Neural progenitor cell (in vitro differentiated cells): ENCODE data around the gene STAG1. TPM values are rescaled to one million over a fixed set of nuclear protein-coding genes. Genes with fewer than 3 reads are reported as not detected.

ENCODE experiments used
- DNase-seq: peaks from one replicate; pipeline ENCODE4 v3.0.0-alpha.2; 2016; ENCODE audit warnings: low spot score
- H2AFZ ChIP-seq: fragments of 200-600 bp; sonication (generic); replicated peaks from 2 replicates; pipeline ENCODE4 v1.6.1; 2016; ENCODE audit warnings: antibody characterized with exemption
- H3F3A ChIP-seq: fragments of 200-600 bp; sonication (generic); 2 replicates; pipeline ENCODE4 v1.6.1; 2016; ENCODE audit warnings: antibody characterized with exemption, low read depth
- H3K27ac ChIP-seq: fragments of 200-600 bp; sonication (generic); 2 replicates; pipeline ENCODE4 v1.5.1; 2016; ENCODE audit warnings: mild to moderate bottlenecking
- H3K27me3 ChIP-seq: fragments of 200-600 bp; sonication (generic); 2 replicates; pipeline ENCODE4 v1.6.1; 2016; ENCODE audit warnings: mild to moderate bottlenecking, moderate library complexity
- H3K36me3 ChIP-seq: fragments of 200-600 bp; sonication (generic); 2 replicates; pipeline ENCODE4 v1.5.1; 2016
- H3K4me1 ChIP-seq: fragments of 200-600 bp; sonication (generic); 2 replicates; pipeline ENCODE4 v1.6.1; 2016; ENCODE audit warnings: mixed run types
- H3K4me2 ChIP-seq: fragments of 200-600 bp; sonication (generic); 2 replicates; pipeline ENCODE4 v1.6.1; 2016
- H3K4me3 ChIP-seq: fragments of 200-600 bp; sonication (generic); 2 replicates; pipeline ENCODE4 v1.5.1; 2016
- H3K79me2 ChIP-seq: fragments of 200-600 bp; sonication (generic); 2 replicates; pipeline ENCODE4 v1.6.1; 2016; ENCODE audit warnings: low read depth
- H3K9ac ChIP-seq: fragments of 200-600 bp; sonication (generic); 2 replicates; pipeline ENCODE4 v1.6.1; 2016
- H3K9me3 ChIP-seq: fragments of 200-600 bp; sonication (generic); 2 replicates; pipeline ENCODE4 v1.5.1; 2016; ENCODE audit warnings: low read depth
- H4K20me1 ChIP-seq: fragments of 200-600 bp; sonication (generic); 2 replicates; pipeline ENCODE4 v1.6.1; 2016; ENCODE audit warnings: low read depth
- H3K27ac Mint-ChIP-seq: 3 replicates; pipeline ENCODE4 v1.8.0; 2021; ENCODE audit warnings: mixed read lengths
- H3K27me3 Mint-ChIP-seq: 2 replicates; pipeline ENCODE4 v1.8.0; 2022; ENCODE audit warnings: low read depth, mild to moderate bottlenecking, inconsistent platforms, moderate library complexity, mixed read lengths; ENCODE audit not compliant: insufficient read depth
- H3K36me3 Mint-ChIP-seq: 3 replicates; pipeline ENCODE4 v1.8.0; 2021; ENCODE audit warnings: mixed read lengths
- H3K4me1 Mint-ChIP-seq: 3 replicates; pipeline ENCODE4 v1.8.0; 2021; ENCODE audit warnings: mixed read lengths
- H3K4me3 Mint-ChIP-seq: 3 replicates; pipeline ENCODE4 v1.8.0; 2021; ENCODE audit warnings: mild to moderate bottlenecking, moderate library complexity, mixed read lengths
- H3K9me3 Mint-ChIP-seq: 3 replicates; pipeline ENCODE4 v1.8.0; 2020; ENCODE audit warnings: mixed read lengths
- EZH2 ChIP-seq: fragments of 200-600 bp; sonication (generic); IDR thresholded peaks from 2 replicates; pipeline ENCODE4 v1.6.1; 2017; ENCODE audit warnings: antibody characterized with exemption, mild to moderate bottlenecking, moderate library complexity
- EZH2phosphoT487 ChIP-seq: fragments of 200-600 bp; sonication (generic); IDR thresholded peaks from 2 replicates; pipeline ENCODE4 v1.6.1; 2017; ENCODE audit warnings: antibody characterized with exemption
- total RNA-seq: library from RNA; depleted of rRNA; stranded (reverse); fragments of >200 nt; gene quantifications from 2 replicates; pipeline ENCODE4 v1.2.3, GENCODE V29; 2015; ENCODE audit warnings: low replicate concordance
- TF ChIP-seq, protein P1 (sequence below): fragments of 200-600 bp; sonication (generic); IDR thresholded peaks from 2 replicates; pipeline ENCODE4 v1.5.1; 2017; ENCODE audit warnings: antibody characterized with exemption, mild to moderate bottlenecking

STAG1 gene
- total RNA-seq, 1 donor from 2014 or later, result 38.3 TPM

DNA sequence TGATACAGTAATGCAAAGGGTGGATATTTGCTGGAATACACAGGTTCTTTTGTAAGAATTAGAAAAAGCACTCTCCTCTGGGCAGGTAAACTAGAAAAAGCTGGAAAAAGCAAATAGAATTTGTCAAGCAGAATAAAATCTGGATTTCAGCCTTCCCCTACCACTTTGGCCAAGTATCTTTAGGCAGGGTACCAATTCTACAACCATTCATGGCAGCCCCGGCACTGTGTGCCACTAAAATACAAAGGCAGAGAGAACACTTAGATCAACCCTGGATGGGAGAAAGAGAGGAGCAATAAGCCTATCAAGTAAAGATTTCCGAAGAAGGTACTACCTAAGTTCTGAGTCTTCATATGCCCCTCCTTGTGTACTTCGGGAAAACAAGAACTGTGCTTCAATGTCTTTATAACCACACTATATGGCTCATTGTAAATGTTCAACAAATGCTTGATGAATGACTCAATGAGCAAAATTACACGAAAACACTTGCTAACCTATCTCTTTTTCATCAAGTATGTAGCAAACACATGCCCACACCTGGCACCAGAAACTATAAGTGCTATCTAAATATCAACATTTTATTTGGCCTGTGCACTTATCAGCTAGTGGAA, 20.8 kb downstream of the STAG1 start:
- H3K79me2 ChIP-seq, result peaks cover 99% of the 10 kb centered on the region
- no peak overlapping the region for H3K4me2 ChIP-seq
- Mint-ChIP-seq H3K4me3 (no peak overlapping the region), H3K27ac (no peak overlapping the region), H3K27me3 (no peaks in the 10 kb centered on the region), H3K4me1 (peaks cover 18% of the 10 kb centered on the region), H3K36me3 (peaks cover 9% of the 10 kb centered on the region), H3K9me3 (no peaks in the 10 kb centered on the region)
- H3K27me3 ChIP-seq, result no peaks in the 10 kb centered on the region
- no peak for DNase-seq
- TF ChIP-seq, protein P1, sequence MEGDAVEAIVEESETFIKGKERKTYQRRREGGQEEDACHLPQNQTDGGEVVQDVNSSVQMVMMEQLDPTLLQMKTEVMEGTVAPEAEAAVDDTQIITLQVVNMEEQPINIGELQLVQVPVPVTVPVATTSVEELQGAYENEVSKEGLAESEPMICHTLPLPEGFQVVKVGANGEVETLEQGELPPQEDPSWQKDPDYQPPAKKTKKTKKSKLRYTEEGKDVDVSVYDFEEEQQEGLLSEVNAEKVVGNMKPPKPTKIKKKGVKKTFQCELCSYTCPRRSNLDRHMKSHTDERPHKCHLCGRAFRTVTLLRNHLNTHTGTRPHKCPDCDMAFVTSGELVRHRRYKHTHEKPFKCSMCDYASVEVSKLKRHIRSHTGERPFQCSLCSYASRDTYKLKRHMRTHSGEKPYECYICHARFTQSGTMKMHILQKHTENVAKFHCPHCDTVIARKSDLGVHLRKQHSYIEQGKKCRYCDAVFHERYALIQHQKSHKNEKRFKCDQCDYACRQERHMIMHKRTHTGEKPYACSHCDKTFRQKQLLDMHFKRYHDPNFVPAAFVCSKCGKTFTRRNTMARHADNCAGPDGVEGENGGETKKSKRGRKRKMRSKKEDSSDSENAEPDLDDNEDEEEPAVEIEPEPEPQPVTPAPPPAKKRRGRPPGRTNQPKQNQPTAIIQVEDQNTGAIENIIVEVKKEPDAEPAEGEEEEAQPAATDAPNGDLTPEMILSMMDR, result no peak
- TF ChIP-seq EZH2phosphoT487, result no peak
- TF ChIP-seq EZH2, result no peak
- H3K36me3 ChIP-seq, result no peaks in the 10 kb centered on the region
- H3K4me3 ChIP-seq, result no peak overlapping the region
- no peaks in the 10 kb centered on the region for H3K9me3 ChIP-seq
- H3K4me1 ChIP-seq, result peaks cover 38% of the 10 kb centered on the region
- peaks cover 23% of the 10 kb centered on the region for H3F3A ChIP-seq
- no peak overlapping the region for H3K27ac ChIP-seq
- H2AFZ ChIP-seq, result no peak overlapping the region
- H4K20me1 ChIP-seq, result no peaks in the 10 kb centered on the region
- no peak overlapping the region for H3K9ac ChIP-seq

DNA sequence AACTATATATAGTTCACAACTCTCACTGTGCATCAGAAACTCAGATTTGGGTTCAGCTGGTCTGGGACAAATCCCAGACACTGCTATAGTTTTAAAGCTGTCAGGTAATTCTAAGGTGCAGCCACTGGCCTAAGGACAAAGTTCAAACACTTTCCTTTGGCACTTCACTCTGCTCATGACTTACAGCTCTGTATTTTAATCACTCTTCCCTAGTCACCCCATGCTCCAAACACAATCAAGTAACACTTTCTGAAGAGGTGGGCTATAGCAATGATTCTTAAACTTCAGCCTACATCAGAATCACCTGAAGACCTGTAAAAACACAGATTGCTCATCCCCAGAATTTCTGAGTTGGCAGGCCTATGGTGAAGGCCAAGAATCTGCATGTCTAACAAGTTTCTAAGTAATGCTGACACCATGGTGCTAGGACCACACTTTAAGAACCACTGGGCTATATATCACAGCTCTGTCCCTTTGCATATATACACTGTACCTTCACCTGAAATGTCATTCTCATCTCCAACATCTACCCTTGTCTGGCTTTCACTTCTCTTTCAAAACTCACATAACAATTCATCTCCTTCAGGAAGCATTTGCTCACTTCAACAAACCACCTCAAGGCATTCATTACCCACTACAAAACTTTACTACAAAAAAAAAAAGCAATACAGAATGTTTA, 21.4 kb downstream of the STAG1 start:
- no peak overlapping the region for H3K9ac ChIP-seq
- H3K4me3 Mint-ChIP-seq, result no peak overlapping the region
- no peaks in the 10 kb centered on the region for H3K36me3 ChIP-seq
- no peak for DNase-seq
- H3K4me1 Mint-ChIP-seq, result peaks cover 18% of the 10 kb centered on the region
- H3K4me2 ChIP-seq, result no peak overlapping the region
- peaks cover 17% of the 10 kb centered on the region for H3F3A ChIP-seq
- no peaks in the 10 kb centered on the region for H3K27me3 ChIP-seq
- peaks cover 2% of the 10 kb centered on the region for H4K20me1 ChIP-seq
- no peaks in the 10 kb centered on the region for H3K9me3 Mint-ChIP-seq
- no peaks in the 10 kb centered on the region for H3K9me3 ChIP-seq
- no peak overlapping the region for H2AFZ ChIP-seq
- TF ChIP-seq EZH2phosphoT487 (no peak), EZH2 (no peak)
- TF ChIP-seq, protein P1, result no peak
- H3K27ac ChIP-seq, result no peak overlapping the region
- peaks cover 5% of the 10 kb centered on the region for H3K36me3 Mint-ChIP-seq
- H3K27ac Mint-ChIP-seq, result no peak overlapping the region
- peaks cover 100% of the 10 kb centered on the region for H3K79me2 ChIP-seq
- H3K27me3 Mint-ChIP-seq, result no peaks in the 10 kb centered on the region
- H3K4me3 ChIP-seq, result no peak overlapping the region
- H3K4me1 ChIP-seq, result peaks cover 38% of the 10 kb centered on the region

DNA sequence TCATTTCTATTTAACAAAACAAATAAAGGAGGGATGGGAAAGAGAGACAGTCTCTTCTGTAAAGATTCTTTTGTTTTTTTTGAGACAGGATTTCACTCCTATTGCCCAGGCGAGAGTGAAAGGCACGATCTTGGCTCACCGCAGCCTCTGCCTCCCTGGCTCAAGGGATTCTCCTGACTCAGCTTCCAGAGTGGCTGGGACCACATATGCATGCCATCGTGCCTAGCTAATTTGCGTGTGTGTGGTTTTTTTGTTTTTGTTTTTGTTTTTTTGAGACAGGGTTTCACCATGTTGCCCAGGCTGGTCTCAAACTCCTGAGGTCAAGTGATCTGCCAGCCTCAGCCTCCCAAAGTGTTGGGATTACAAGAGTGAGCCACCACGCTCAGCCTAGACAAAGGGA, 23.3 kb downstream of the STAG1 start:
- Histone ChIP-seq H3K4me2 (peak overlapping the region; percentile 25), H2AFZ (no peak overlapping the region), H3K4me1 (peaks cover 36% of the 10 kb centered on the region), H3K36me3 (no peaks in the 10 kb centered on the region), H4K20me1 (peaks cover 2% of the 10 kb centered on the region), H3K27me3 (no peaks in the 10 kb centered on the region), H3F3A (peaks cover 19% of the 10 kb centered on the region), H3K9me3 (no peaks in the 10 kb centered on the region), H3K79me2 (peaks cover 95% of the 10 kb centered on the region), H3K4me3 (no peak overlapping the region), H3K27ac (no peak overlapping the region), H3K9ac (no peak overlapping the region)
- TF ChIP-seq, protein P1, result no peak
- no peak for TF ChIP-seq EZH2phosphoT487
- peak; percentile 41 for DNase-seq
- Mint-ChIP-seq H3K4me3 (no peak overlapping the region), H3K27ac (no peak overlapping the region), H3K27me3 (no peaks in the 10 kb centered on the region), H3K4me1 (peaks cover 14% of the 10 kb centered on the region), H3K9me3 (peaks cover 11% of the 10 kb centered on the region), H3K36me3 (peaks cover 5% of the 10 kb centered on the region)
